Stimulated activated CD4-positive, alpha-beta T cell treated with anti-CD3 and anti-CD28 coated beads, Interleukin-15, amount 100 ng/mL, for 1 hour (primary cell): Measurements from ENCODE around the gene FN1.
"Not testable (repeated sequence)": the region's sequence is repeated elsewhere in the genome, so short reads cannot be mapped to it uniquely, and the experiment has no call there.

Experiments used
- DNase-seq, 2 donors: peaks; one replicate each; pipeline ENCODE4 v3.0.0-alpha.2; 2020; ENCODE audit warnings: low read depth in 1 of 2, low spot score in 1 of 2

The FN1 gene

GRCh38 chr2:215368493-215368809, 67.4 kb downstream of the FN1 start:
- no peak for DNase-seq

- no peak for DNase-seq
Measured at GRCh38 chr2:215367662-215368492, 68.0 kb downstream of the FN1 start.

GRCh38 chr2:215366440-215367032, 69.3 kb downstream of the FN1 start:
- no peak for DNase-seq

- no peak for DNase-seq
Measured at GRCh38 chr2:215365184-215365658, 70.6 kb downstream of the FN1 start.

- no peak for DNase-seq
Measured at GRCh38 chr2:215364157-215365155, 71.4 kb downstream of the FN1 start.

- DNase-seq = no peak
Measured at GRCh38 chr2:215363461-215364156, 72.3 kb downstream of the FN1 start.

GRCh38 chr2:215363039-215363438, 72.8 kb downstream of the FN1 start:
- no peak for DNase-seq

GRCh38 chr2:215362562-215362904, 73.3 kb downstream of the FN1 start:
- no peak for DNase-seq

GRCh38 chr2:215361876-215362561, 73.8 kb downstream of the FN1 start:
- no peak for DNase-seq

GRCh38 chr2:215361211-215361875, 74.5 kb downstream of the FN1 start:
- no peak for DNase-seq

GRCh38 chr2:215360596-215360995, 75.3 kb downstream of the FN1 start:
- no peak for DNase-seq

- not testable (repeated sequence) for DNase-seq
Measured at GRCh38 chr2:215360059-215360458, 75.8 kb downstream of the FN1 start.

- no peak for DNase-seq
Measured at GRCh38 chr2:215359576-215359922, 76.3 kb downstream of the FN1 start.

GRCh38 chr2:215358891-215359575, 76.8 kb downstream of the FN1 start:
- DNase-seq = no peak

- DNase-seq = no peak
Measured at GRCh38 chr2:215358312-215358845, 77.5 kb downstream of the FN1 start.

- DNase-seq = no peak
Measured at GRCh38 chr2:215357660-215358059, 78.2 kb downstream of the FN1 start.

GRCh38 chr2:215356948-215357461, 78.9 kb downstream of the FN1 start:
- DNase-seq = no peak

- DNase-seq = no peak
Measured at GRCh38 chr2:215356334-215356947, 79.4 kb downstream of the FN1 start.

- DNase-seq = no peak
Measured at GRCh38 chr2:215355801-215356200, 80.1 kb downstream of the FN1 start.
